ENCODE data around the gene C11orf24.

Gene C11orf24

DNA sequence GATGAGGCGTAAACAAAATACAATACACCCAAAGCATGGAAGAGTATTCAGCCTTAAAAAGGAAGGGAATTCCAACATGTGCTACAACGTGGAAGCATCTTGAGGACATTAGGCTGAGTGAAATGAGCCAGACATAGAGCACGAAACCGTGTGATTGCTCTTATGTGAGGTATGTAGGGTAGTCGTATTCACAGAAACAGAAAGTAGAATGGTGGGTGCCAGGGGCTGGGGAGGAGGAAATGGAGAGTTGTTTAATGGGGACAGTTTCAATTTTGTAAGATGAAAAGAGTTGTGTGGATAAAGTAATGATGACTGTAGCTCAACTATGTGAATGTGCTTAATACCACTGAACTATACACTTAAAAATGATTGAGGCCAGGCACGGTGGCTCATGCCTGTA, 48.5 kb downstream of the C11orf24 start:
- DNase-seq (ENCODE audit: insufficient read length, low spot score) (no peak), FAIRE-seq (no peak)
- TF ChIP-seq POLR2A (IDR thresholded peaks at IDR 0.05; ENCODE audit: low read depth, low read length), result no peak

DNA sequence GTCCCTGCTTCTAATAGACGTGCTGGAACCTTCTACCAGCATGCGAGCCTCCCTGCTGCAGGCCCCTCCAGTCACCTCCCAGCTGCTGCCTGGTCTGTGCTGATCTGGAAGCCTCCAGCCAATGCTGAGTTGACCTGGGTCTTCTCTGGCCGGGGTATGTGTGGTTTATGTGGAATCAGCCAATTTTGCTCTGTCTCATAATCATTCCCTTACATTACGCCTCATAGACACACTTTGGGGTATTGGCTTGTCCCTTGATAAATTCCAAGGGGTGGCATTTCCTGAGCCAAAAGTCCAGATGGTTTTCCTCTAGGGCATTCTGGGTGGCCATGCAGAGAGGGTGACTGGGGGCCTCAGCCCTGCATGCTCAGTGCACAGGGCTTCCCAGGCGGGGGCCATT, 50.4 kb downstream of the C11orf24 start:
- FAIRE-seq, result no peak
- TF ChIP-seq POLR2A (IDR thresholded peaks at IDR 0.05; ENCODE audit: low read depth, low read length), result no peak
- DNase-seq (ENCODE audit: insufficient read length, low spot score), result no peak

DNA sequence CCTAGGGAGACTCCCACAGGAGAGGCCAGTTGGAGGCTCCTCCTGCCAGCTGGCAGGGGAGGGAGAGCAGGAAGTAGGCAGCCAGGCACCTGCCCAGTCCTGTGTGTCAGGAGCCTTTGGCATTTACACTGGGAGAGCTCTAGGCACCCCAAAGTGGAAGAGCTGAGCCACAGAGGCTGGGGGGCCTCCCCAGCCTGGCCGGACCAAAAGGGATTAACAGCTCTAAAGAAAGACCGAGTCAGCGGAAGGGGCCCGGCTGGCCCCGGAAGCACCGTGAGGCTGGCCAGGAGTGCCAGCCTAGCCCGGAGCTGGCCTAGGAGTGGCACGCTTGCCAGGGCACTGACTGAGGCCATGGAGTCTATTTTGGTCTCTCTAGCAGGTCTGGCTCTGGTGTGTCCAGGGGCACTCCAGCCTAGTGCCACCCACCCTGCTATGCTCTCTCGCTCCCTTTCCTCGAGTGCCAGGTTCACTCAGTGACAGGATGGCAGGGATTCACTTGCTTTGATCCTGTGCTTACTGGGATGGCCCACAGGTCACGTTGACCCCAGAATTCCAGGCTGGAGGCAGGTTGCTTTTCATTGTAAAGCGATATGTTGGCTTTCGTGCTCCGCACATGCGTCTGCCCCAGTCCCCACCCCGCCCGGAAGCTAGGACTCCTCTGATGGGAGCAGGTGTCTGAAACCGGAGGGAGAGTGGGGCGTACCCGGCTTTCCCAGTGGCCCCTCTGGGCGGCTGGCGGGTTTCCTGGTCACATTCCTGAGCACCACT, 55.4 kb downstream of the C11orf24 start:
- FAIRE-seq, result no peak
- no peak for TF ChIP-seq POLR2A (IDR thresholded peaks at IDR 0.05; ENCODE audit: low read depth, low read length)
- DNase-seq (ENCODE audit: insufficient read length, low spot score), result no peak

DNA sequence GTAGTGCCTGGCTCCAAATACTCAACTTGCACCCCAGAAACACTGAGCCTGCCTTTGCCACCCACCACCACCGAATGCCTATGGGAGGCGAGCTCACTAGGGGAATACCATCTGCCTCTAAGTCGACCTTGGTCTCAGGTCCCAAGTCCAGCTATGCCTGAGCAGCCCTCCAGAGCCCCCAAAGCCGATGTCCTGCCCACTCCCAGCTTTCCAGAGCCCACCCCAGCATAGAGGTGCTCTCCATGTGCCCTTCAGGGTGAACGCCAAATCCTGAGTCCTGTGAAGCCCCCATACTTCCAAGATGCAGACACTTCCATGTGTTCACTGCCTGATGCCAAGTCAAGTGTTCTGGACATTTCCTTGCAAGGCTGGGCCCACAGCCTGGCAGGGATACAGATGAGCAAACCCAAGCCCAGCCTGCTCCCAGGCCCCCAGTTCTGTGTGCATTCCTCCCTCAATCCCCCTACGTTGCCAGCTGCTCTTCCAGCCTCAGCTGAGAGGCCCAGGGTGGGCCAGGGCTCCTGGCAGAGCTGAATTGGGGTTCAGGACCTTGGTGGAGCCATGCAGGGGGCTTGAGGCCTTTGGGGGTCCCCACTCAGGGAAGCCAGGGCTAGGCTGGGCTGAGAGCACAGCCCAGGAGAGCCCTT, 56.1 kb downstream of the C11orf24 start:
- DNase-seq (ENCODE audit: insufficient read length, low spot score) (no peak), FAIRE-seq (no peak)
- no peak for TF ChIP-seq POLR2A (IDR thresholded peaks at IDR 0.05; ENCODE audit: low read depth, low read length)

DNA sequence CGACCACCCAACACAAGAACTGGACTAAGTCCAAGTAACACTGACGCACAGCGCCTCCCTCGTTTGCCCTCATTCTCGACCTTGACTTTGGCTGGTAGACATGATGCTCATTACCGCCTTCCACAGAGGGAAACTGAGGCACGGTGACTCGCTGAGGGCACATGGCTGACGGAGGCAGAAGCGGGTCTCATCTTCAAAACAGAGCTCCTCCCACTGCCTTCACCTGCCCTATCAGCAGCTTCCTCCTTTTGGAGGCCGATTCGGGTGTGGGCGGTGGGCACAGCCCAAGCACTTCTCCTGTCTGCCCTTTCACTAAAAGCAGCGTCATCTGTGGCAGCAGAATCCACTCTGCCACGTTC, 56.7 kb downstream of the C11orf24 start:
- TF ChIP-seq POLR2A (IDR thresholded peaks at IDR 0.05; ENCODE audit: low read depth, low read length), result no peak
- DNase-seq (ENCODE audit: insufficient read length, low spot score), result no peak
- FAIRE-seq, result no peak

DNA sequence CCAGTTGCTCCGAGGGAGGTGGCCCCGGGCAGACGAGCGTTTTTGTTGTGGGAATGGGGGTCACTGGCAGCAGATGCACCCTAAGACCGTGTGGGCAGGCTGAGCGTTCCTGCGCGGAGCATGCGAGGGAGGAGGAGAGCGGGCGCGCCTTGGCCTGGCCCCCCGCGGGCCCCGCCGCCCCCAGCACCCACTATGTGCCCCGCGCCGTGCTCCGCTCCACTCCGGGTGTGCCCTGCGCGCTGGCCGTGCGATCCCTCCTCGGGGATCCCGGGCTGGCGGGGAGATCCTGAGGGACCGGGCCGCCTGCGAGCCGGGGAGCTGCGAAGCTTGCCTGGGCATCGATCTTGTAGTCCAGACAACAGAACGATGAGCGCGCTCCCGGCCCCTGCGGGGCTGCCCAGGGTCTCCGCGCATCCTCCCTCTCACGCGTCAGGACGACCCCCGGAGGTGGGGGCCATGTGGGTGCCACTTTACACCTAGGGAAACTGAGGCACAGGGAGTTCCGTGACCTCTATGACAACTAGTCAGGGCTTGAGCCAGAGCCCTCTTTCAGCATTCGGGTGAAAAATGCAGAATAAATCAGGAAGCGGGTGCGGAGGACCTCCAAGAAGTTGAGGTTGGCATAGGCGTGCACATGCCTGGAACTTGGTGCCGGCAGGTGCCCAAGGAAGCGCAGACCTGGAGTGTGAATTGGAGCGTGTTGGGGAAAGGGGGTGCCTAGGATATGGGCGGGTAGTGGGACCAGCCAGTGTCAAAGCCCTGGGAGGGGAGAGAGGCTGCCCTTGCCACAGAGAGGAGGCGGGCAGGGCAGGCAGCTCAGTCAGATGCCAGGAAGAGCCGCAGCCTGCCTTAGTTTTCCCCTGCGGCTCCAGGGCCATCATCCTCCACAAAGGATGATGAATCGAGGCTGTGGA, 57.3 kb downstream of the C11orf24 start:
- DNase-seq (ENCODE audit: insufficient read length, low spot score) (no peak), FAIRE-seq (no peak)
- TF ChIP-seq POLR2A (IDR thresholded peaks at IDR 0.05; ENCODE audit: low read depth, low read length), result no peak

DNA sequence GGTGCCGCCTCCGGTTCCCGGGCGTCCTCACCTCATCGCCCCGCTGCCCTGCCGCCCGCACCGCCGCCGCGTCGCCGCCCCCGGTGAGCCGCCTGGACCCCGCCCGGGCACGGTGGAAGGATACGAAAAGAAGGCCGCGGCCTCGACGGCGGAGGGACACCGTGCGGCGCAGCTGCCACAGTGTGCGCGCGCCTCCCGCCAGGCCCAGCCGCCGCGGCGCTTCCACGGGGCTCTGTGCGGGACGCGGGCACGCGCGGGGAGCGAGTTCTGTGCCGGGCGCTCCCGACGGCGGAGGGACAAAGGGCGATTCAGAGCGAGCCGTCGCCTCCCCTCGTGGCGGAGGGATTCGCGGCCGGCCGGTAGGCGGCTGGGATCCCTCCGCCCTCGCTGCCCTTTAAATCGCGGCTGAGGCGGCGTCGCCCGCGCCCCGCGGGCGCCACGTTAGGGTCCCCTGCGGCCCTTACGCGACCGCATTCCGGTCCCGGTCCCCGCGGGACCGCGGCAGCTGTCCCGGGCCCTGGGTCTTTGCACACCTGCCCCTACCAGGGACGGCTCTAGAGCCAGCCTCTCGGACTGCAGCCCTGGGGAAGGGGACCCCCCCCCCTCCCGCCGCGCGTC, 58.1 kb downstream of the C11orf24 start:
- no peak for FAIRE-seq
- TF ChIP-seq POLR2A (IDR thresholded peaks at IDR 0.05; ENCODE audit: low read depth, low read length), result peak; percentile 95

DNA sequence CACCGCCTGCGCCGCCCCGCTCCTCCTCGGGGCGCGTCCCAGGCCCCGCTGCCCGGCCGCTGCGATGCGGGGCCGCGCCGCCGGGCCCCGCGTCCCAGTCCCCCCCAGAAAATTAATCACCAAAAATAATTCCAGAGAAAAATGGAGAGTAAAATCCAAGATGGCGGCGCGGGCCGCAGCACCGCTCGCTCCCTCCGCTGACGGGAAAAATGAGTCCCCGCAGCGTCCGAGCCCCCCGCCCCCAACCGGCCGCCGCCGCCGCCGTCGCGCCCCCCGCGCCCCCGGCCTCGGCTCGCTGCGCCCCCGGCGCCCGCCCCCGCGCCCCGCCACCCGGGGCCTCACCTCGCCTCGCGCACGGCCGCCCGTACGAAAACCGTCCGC, 58.6 kb downstream of the C11orf24 start, which contains the start of gene KMT5B:
Gene KMT5B (minus strand): TSS at position 162 of the 381 bp plus-strand sequence. CDS start 23,220 bp downstream, outside the sequence.
- FAIRE-seq (no peak), DNase-seq (ENCODE audit: insufficient read length, low spot score) (no peak)
- TF ChIP-seq POLR2A (IDR thresholded peaks at IDR 0.05; ENCODE audit: low read depth, low read length), result no peak; the same call in 1 of the 2 replicates

More for the DNA sequence above, 58.1 kb downstream of the C11orf24 start:
- peak; percentile 83 for DNase-seq (ENCODE audit: insufficient read length, low spot score)

DNA sequence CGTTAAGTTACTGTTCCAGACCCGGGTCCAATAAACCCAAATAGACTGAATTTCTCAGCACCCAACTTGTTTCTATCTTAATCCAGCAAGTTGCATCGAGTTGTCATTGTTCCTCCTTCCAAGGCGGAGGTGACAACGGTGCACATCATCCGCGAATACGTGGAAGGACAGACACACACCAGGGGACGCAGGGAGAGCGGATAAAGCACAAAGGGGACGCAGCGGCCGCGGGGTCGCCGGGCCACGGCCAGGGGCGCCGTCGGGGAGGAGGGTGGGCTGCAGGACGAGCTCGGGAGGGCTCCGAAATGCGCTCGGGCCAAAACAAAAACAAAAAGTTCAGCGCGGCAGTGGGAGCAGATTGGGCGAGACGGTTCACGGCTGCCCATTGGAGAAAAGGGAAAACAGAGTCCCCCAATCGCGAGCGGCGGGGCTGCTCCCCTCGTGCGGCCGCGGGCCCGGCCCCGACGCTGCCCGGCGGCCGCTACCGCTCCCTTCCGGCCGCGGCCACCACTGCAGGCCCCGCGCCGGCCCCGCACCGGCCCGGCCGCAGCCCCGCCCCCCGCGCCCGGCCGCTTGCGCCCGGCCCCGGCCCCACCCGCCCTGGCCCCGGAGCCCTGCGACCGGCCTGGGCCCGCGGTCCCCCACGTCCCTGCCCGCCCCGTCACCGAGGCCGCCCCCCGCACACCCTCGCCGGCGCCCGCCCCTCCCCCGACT, 59.2 kb downstream of the C11orf24 start:
- peak; percentile 29; the same call in 1 of the 2 replicates for TF ChIP-seq POLR2A (IDR thresholded peaks at IDR 0.05; ENCODE audit: low read depth, low read length)
- FAIRE-seq, result no peak
- DNase-seq (ENCODE audit: insufficient read length, low spot score), result peak; percentile 74

DNA sequence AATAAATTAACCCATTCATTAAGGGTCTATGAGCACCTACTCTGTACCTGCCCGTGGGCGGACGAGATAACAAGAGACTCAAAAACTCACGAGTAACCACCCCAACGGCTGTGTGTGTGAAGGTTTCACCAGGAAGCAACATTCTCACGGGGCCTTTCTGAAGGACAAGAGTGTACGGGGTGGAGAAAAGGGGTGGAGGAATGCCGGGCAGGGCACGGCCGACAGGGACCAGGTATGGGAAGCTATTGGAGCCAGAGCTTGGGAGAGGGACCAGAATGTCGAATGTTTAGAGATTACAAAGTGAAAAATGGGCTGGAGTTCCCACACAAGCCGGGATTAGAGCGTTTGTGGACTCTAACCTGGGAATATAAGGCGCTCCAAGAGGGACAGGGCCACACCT, 60.2 kb downstream of the C11orf24 start:
- no peak for TF ChIP-seq POLR2A (IDR thresholded peaks at IDR 0.05; ENCODE audit: low read depth, low read length)
- DNase-seq (ENCODE audit: insufficient read length, low spot score) (no peak), FAIRE-seq (no peak)

All from H54 (cell line).